ENCODE results near the gene SLC4A4. TPM values are rescaled to one million over a fixed set of nuclear protein-coding genes. Genes with fewer than 3 reads are reported as not detected.

The SLC4A4 gene
- total RNA-seq, 1 donor from 2014 or later, result not detected

- H3K4me1 Mint-ChIP-seq, result no peaks in the 10 kb centered on the region
- intact Hi-C loops (cut with micrococcal nuclease), result no loop called here
- ChIA-PET CTCF (no interaction called here), POLR2A (no interaction called here)
- ATAC-seq (ENCODE audit: low read depth) (no peak), DNase-seq (no peak)
- no peaks in the 10 kb centered on the region for H3K27me3 Mint-ChIP-seq
- H3K9me3 Mint-ChIP-seq, result peaks cover 3% of the 10 kb centered on the region
- H3K27ac Mint-ChIP-seq, result no peak overlapping the region
- H3K4me3 Mint-ChIP-seq, result no peak overlapping the region
- no peaks in the 10 kb centered on the region for H3K36me3 Mint-ChIP-seq (ENCODE audit: low read depth)
- TF ChIP-seq, protein P1, sequence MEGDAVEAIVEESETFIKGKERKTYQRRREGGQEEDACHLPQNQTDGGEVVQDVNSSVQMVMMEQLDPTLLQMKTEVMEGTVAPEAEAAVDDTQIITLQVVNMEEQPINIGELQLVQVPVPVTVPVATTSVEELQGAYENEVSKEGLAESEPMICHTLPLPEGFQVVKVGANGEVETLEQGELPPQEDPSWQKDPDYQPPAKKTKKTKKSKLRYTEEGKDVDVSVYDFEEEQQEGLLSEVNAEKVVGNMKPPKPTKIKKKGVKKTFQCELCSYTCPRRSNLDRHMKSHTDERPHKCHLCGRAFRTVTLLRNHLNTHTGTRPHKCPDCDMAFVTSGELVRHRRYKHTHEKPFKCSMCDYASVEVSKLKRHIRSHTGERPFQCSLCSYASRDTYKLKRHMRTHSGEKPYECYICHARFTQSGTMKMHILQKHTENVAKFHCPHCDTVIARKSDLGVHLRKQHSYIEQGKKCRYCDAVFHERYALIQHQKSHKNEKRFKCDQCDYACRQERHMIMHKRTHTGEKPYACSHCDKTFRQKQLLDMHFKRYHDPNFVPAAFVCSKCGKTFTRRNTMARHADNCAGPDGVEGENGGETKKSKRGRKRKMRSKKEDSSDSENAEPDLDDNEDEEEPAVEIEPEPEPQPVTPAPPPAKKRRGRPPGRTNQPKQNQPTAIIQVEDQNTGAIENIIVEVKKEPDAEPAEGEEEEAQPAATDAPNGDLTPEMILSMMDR (IDR thresholded peaks at IDR 0.05), result no peak
These were observed 270.3 kb downstream of the SLC4A4 start for GRCh38 chr4:71609167-71609566.

GRCh38 chr4:71609651-71610050 is 270.8 kb downstream of the SLC4A4 start:
- no peaks in the 10 kb centered on the region for H3K27me3 Mint-ChIP-seq
- H3K4me3 Mint-ChIP-seq, result no peak overlapping the region
- no peak for ATAC-seq (ENCODE audit: low read depth)
- TF ChIP-seq, protein P1 (IDR thresholded peaks at IDR 0.05), result no peak
- peaks cover 3% of the 10 kb centered on the region for H3K9me3 Mint-ChIP-seq
- no peak overlapping the region for H3K27ac Mint-ChIP-seq
- H3K36me3 Mint-ChIP-seq (ENCODE audit: low read depth), result no peaks in the 10 kb centered on the region
- DNase-seq, result no peak
- CTCF ChIA-PET, result no interaction called here
- POLR2A ChIA-PET, result no interaction called here
- no peaks in the 10 kb centered on the region for H3K4me1 Mint-ChIP-seq
- intact Hi-C loops (cut with micrococcal nuclease), result no loop called here

- no peaks in the 10 kb centered on the region for H3K36me3 Mint-ChIP-seq (ENCODE audit: low read depth)
- ATAC-seq (ENCODE audit: low read depth) (no peak), DNase-seq (no peak)
- H3K27me3 Mint-ChIP-seq, result no peaks in the 10 kb centered on the region
- TF ChIP-seq, protein P1 (IDR thresholded peaks at IDR 0.05), result no peak
- H3K9me3 Mint-ChIP-seq, result peaks cover 4% of the 10 kb centered on the region
- POLR2A ChIA-PET, result no interaction called here
- no peaks in the 10 kb centered on the region for H3K4me1 Mint-ChIP-seq
- H3K27ac Mint-ChIP-seq, result no peak overlapping the region
- CTCF ChIA-PET, result no interaction called here
- no peak overlapping the region for H3K4me3 Mint-ChIP-seq
- intact Hi-C loops (cut with micrococcal nuclease), result no loop called here
These were observed 275.8 kb downstream of the SLC4A4 start for GRCh38 chr4:71614621-71615020.

DNA sequence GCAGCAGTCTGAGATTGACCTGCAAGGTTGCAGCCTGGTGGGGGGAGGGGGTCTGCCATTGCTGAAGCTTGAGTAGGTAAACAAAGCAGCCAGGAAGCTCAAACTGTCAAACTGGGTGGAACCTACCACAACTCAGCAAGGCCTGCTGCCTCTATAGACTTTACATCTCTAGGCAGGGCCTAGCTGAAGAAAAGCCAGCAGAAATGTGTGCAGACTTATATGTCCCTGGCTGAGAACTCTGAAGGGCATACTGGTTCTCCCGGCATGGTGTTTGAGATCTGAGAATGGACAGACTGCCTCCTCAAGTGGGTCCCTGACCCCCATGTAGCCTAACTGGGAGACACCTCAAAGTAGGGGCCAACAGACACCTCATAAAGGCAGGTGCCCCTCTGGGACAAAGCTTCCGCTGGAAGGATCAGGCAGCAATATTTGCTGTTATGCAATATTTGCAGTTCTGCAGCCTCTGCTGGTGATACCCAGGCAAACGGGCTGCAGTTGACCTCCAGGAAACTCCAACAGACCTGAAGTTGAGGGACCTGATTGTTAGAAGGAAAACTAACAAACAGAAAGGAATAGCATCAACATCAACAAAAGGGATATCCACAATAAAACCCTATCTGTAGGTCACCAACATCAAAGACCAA is 277.5 kb downstream of the SLC4A4 start:
- intact Hi-C loops (cut with micrococcal nuclease), result no loop called here
- Mint-ChIP-seq H3K4me1 (no peaks in the 10 kb centered on the region), H3K36me3 (ENCODE audit: low read depth) (no peaks in the 10 kb centered on the region), H3K27ac (no peak overlapping the region), H3K4me3 (no peak overlapping the region), H3K27me3 (no peaks in the 10 kb centered on the region), H3K9me3 (peaks cover 11% of the 10 kb centered on the region)
- no peak for DNase-seq
- POLR2A ChIA-PET, result no interaction called here
- TF ChIP-seq, protein P1 (IDR thresholded peaks at IDR 0.05), result no peak
- ATAC-seq (ENCODE audit: low read depth), result no peak
- CTCF ChIA-PET, result no interaction called here

Measured in activated B cell treated with CpG ODN at 0.5 μM for 24 hours (primary cell).